Keratinocyte (primary cell): ENCODE measurements around the gene PTPN23. TPM values are rescaled to one million over a fixed set of nuclear protein-coding genes. Genes with fewer than 3 reads are reported as not detected.

Experiments
- DNase-seq: peaks from one replicate; pipeline ENCODE4 v3.0.0-alpha.2; 2011; ENCODE audit warnings: low read depth, missing footprints, low spot score
- FAIRE-seq: peaks from 2 replicates; lab custom pipeline; 2011; peaks lifted over from hg19 to GRCh38; lab: Jason Lieb, UNC
- H2AFZ ChIP-seq: 2 replicates; pipeline ENCODE4 v1.6.0; 2012; ENCODE audit warnings: low read length, control low read depth, inconsistent platforms; ENCODE audit not compliant: control insufficient read depth
- H3K27ac ChIP-seq: 2 replicates; pipeline ENCODE4 v1.5.1; 2011; ENCODE audit warnings: low read length; ENCODE audit not compliant: control insufficient read depth, insufficient read depth
- H3K27me3 ChIP-seq: 3 replicates; pipeline ENCODE4 v1.6.0; 2011; ENCODE audit warnings: low read length; ENCODE audit not compliant: control insufficient read depth, insufficient read depth; ENCODE audit errors: extremely low read depth
- H3K36me3 ChIP-seq, 2 experiments: 2 replicates in 1 of 2; 3 replicates in 1 of 2; pipeline ENCODE4 v1.5.1; 2011; ENCODE audit warnings: low read length in 2 of 2, mild to moderate bottlenecking in 1 of 2; ENCODE audit not compliant: control insufficient read depth in 2 of 2, insufficient read depth in 2 of 2; ENCODE audit errors: extremely low read depth in 1 of 2
- H3K4me1 ChIP-seq: 3 replicates; pipeline ENCODE4 v1.5.1; 2011; ENCODE audit warnings: low read length; ENCODE audit not compliant: control insufficient read depth, insufficient read depth; ENCODE audit errors: extremely low read depth
- H3K4me2 ChIP-seq: 3 replicates; pipeline ENCODE4 v1.6.0; 2011; ENCODE audit warnings: low read depth, low read length; ENCODE audit not compliant: control insufficient read depth, insufficient read depth; ENCODE audit errors: extremely low read depth
- H3K4me3 ChIP-seq, 3 experiments: fragments of 200-600 bp in 1 of 3; sonication (generic) in 1 of 3; 2 replicates in 2 of 3; 3 replicates in 1 of 3; pipeline ENCODE4 v1.5.1; 2011 to 2016; ENCODE audit warnings: low read length in 3 of 3, mild to moderate bottlenecking in 3 of 3, control low read depth in 2 of 3, inconsistent platforms in 1 of 3, low read depth in 1 of 3, mixed read lengths in 1 of 3, mixed run types in 1 of 3, moderate library complexity in 1 of 3; ENCODE audit not compliant: control insufficient read depth in 2 of 3, insufficient read depth in 2 of 3; ENCODE audit errors: extremely low read depth in 1 of 3
- H3K79me2 ChIP-seq: 2 replicates; pipeline ENCODE4 v1.6.0; 2012; ENCODE audit warnings: low read length; ENCODE audit not compliant: control insufficient read depth, insufficient read depth
- H3K9ac ChIP-seq: 3 replicates; pipeline ENCODE4 v1.6.0; 2011; ENCODE audit warnings: low read length; ENCODE audit not compliant: control insufficient read depth, insufficient read depth; ENCODE audit errors: extremely low read depth
- H3K9me1 ChIP-seq: 3 replicates; pipeline ENCODE4 v1.6.0; 2011; ENCODE audit warnings: low read length; ENCODE audit not compliant: control insufficient read depth, insufficient read depth; ENCODE audit errors: extremely low read depth
- H3K9me3 ChIP-seq: 2 replicates; pipeline ENCODE4 v1.5.1; 2012; ENCODE audit warnings: low read depth, low read length; ENCODE audit not compliant: control insufficient read depth
- H4K20me1 ChIP-seq: 3 replicates; pipeline ENCODE4 v1.6.0; 2011; ENCODE audit warnings: low read length; ENCODE audit not compliant: control insufficient read depth, insufficient read depth; ENCODE audit errors: extremely low read depth
- EZH2 ChIP-seq: IDR thresholded peaks from one replicate; pipeline ENCODE4 v1.6.1; 2012; ENCODE audit warnings: inconsistent platforms, mild to moderate bottlenecking, low read length, moderate library complexity
- dilution Hi-C: fragments of 300-500 bp; cut with MboI; formaldehyde crosslinking; loops from one replicate; pipeline ENCODE4 v1.7.0; 2020; ENCODE audit warnings: low sequenced_read_pairs; ENCODE audit not compliant: extremely low pct_ligation_motif_present
- polyA plus RNA-seq, 5 experiments: library from polyadenylated mRNA; depleted of rRNA in 3 of 5; stranded (reverse) in 3 of 5; stranded (forward) in 1 of 5; unstranded in 1 of 5; fragments of >200 nt; gene quantifications; 1 replicate in 1 of 5; 2 replicates in 3 of 5; 3 replicates in 1 of 5; pipeline versions ENCODE4 v1.2.1 to v1.2.3, GENCODE V29; 2011 to 2012; ENCODE audit warnings: missing spikeins in 2 of 5, low read depth in 1 of 5, low replicate concordance in 1 of 5
- TF ChIP-seq, protein P1 (sequence below), 3 experiments: IDR thresholded peaks in 1 of 3; conservative IDR thresholded peaks in 1 of 3; optimal IDR thresholded peaks in 1 of 3; 2 replicates in 2 of 3; 3 replicates in 1 of 3; pipeline versions ENCODE3 to v1.5.1; 2011; ENCODE audit warnings: low read length in 3 of 3, mild to moderate bottlenecking in 3 of 3, moderate library complexity in 2 of 3, control low read depth in 1 of 3, inconsistent platforms in 1 of 3; ENCODE audit not compliant: insufficient read depth in 2 of 3; ENCODE audit errors: extremely low read depth in 1 of 3

Gene PTPN23
- polyA plus RNA-seq, 1 donor (not counting 4 experiments of a cell fraction or from before 2014, with no cell fraction given) = 1.3 TPM

GRCh38 chr3:47378869-47379268 is 2.0 kb upstream of the PTPN23 start:
- Histone ChIP-seq H4K20me1 (no peaks in the 10 kb centered on the region), H3K79me2 (peaks cover 37% of the 10 kb centered on the region), H2AFZ (no peak overlapping the region), H3K27me3 (no peaks in the 10 kb centered on the region), H3K9ac (no peak overlapping the region), H3K4me3 (no peak overlapping the region), H3K36me3 (peaks cover 0 to 7% of the 10 kb centered on the region in 2 experiments), H3K9me1 (no peaks in the 10 kb centered on the region), H3K27ac (no peak overlapping the region), H3K4me2 (peak overlapping the region; percentile 96), H3K9me3 (no peaks in the 10 kb centered on the region), H3K4me1 (peaks cover 16% of the 10 kb centered on the region)
- DNase-seq (no peak), FAIRE-seq (no peak)
- dilution Hi-C loops = no loop called here
- TF ChIP-seq EZH2 = no peak
- TF ChIP-seq, protein P1, sequence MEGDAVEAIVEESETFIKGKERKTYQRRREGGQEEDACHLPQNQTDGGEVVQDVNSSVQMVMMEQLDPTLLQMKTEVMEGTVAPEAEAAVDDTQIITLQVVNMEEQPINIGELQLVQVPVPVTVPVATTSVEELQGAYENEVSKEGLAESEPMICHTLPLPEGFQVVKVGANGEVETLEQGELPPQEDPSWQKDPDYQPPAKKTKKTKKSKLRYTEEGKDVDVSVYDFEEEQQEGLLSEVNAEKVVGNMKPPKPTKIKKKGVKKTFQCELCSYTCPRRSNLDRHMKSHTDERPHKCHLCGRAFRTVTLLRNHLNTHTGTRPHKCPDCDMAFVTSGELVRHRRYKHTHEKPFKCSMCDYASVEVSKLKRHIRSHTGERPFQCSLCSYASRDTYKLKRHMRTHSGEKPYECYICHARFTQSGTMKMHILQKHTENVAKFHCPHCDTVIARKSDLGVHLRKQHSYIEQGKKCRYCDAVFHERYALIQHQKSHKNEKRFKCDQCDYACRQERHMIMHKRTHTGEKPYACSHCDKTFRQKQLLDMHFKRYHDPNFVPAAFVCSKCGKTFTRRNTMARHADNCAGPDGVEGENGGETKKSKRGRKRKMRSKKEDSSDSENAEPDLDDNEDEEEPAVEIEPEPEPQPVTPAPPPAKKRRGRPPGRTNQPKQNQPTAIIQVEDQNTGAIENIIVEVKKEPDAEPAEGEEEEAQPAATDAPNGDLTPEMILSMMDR (optimal IDR thresholded peaks at IDR 0.05 in 1 of 3, IDR thresholded peaks at IDR 0.05 in 1 of 3, conservative IDR thresholded peaks at IDR 0.05 in 1 of 3; ENCODE audit: extremely low read depth in 1 of 3, insufficient read depth in 2 of 3, low read length in 3 of 3) = no peak

- Histone ChIP-seq H3K27me3 (no peaks in the 10 kb centered on the region), H3K4me1 (peaks cover 16% of the 10 kb centered on the region), H3K4me3 (peak overlapping the region; percentile 84 to 93 (median 90)), H3K79me2 (peaks cover 40% of the 10 kb centered on the region), H2AFZ (no peak overlapping the region), H4K20me1 (no peaks in the 10 kb centered on the region), H3K9me3 (no peaks in the 10 kb centered on the region), H3K4me2 (peak overlapping the region; percentile 96), H3K9me1 (no peaks in the 10 kb centered on the region), H3K36me3 (peaks cover 0 to 7% of the 10 kb centered on the region in 2 experiments), H3K9ac (peak overlapping the region; percentile 99), H3K27ac (peak overlapping the region; percentile 99)
- no peak for TF ChIP-seq EZH2
- TF ChIP-seq, protein P1 (optimal IDR thresholded peaks at IDR 0.05 in 1 of 3, IDR thresholded peaks at IDR 0.05 in 1 of 3, conservative IDR thresholded peaks at IDR 0.05 in 1 of 3; ENCODE audit: extremely low read depth in 1 of 3, insufficient read depth in 2 of 3, low read length in 3 of 3) = no peak
- DNase-seq (no peak), FAIRE-seq (no peak)
- dilution Hi-C loops = no loop called here
Observed at GRCh38 chr3:47379411-47379899, 1.4 kb upstream of the PTPN23 start.
